Gastroesophageal sphincter (tissue), 3 donors: Measurements from ENCODE around the gene CORO1A.

Experiments
- CTCF ChIP-seq, 4 experiments: fragments of 200-600 bp in 2 of 4; fragments of 450-650 bp in 2 of 4; sonication (generic) in 1 of 4; IDR thresholded peaks; one replicate each; pipeline ENCODE4 v1.5.1; 2017 to 2019; ENCODE audit warnings: antibody characterized with exemption in 4 of 4, mild to moderate bottlenecking in 2 of 4, moderate library complexity in 2 of 4
- POLR2A ChIP-seq, 2 donors: fragments of 450-650 bp; IDR thresholded peaks; one replicate each; pipeline ENCODE4 v1.6.1; 2017; ENCODE audit warnings: antibody characterized with exemption in 2 of 2, mild to moderate bottlenecking in 2 of 2, moderate library complexity in 1 of 2
- POLR2AphosphoS5 ChIP-seq: sonication (generic); formaldehyde crosslinking; IDR thresholded peaks from one replicate; pipeline ENCODE4 v1.6.1; 2017; ENCODE audit warnings: antibody characterized with exemption

GRCh38 chr16:30151091-30151490, 32.3 kb upstream of the CORO1A start:
- TF ChIP-seq CTCF (IDR thresholded peaks at IDR 0.05) (no peak), POLR2A (IDR thresholded peaks at IDR 0.05) (no peak), POLR2AphosphoS5 (no peak)
